GM18505 (cell line): ENCODE data around the gene BCL11A.
A peak's percentile ranks its signal among the peaks of the same experiment; 100 is the strongest.

ENCODE experiments used
- ATAC-seq: cut with Tn5 transposase; IDR thresholded peaks from one replicate; pipeline ENCODE4 v1.9.1; 2021; ENCODE audit not compliant: unreplicated experiment
- POLR2A ChIP-seq: IDR thresholded peaks from 4 replicates; pipeline ENCODE4 v1.6.1; 2011; ENCODE audit warnings: borderline replicate concordance; ENCODE audit not compliant: insufficient read depth, insufficient read length; ENCODE audit errors: extremely low read depth

BCL11A gene

DNA sequence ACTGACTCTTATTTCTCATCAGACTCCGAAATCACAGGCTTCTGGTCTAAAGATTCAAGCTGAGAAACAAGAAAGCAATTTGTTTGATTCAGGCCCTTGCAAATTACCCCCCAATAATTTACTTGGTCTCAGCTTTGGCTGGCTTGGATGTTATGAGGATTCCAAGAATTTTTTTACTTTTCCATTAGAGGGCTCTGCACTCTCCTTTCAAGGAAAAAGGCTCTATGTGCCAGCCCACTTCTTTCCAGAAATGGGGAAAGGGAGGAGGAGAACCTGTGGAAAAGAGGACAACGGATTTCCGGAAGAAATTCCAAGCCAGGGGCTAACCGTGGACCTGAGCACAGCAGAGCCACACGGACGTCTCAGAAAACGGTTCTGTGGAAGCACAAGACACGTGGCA is 44.4 kb downstream of the BCL11A start:
- ATAC-seq, result no peak
- no peak for TF ChIP-seq POLR2A

DNA sequence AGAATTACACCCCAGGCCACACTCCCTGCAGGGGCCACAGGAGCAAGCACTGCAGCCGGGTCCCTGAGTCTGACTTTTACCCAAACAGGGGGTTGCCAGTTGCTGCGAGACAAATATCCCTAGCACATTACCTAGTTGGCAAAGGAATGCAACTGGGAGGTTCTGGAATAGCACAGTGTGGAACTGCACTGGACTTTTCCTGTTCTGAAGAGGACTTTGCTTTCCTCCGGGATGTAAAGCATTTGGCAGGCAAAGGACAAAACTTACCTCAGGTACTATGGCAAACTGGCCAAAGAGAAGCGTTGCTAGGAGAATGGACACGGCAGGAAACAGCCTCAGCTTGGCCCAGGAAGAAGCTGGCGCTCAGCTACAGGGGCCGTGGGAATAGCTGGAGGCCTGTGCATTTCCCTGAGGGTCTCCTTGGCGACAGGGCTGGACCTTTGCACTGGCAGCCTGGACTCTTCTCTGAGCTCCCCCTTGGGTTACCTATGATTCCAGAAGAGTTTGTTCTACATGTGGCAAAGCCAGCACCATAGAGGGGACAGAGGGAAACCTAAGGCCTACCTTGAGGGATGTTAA is 45.0 kb downstream of the BCL11A start:
- no peak for TF ChIP-seq POLR2A
- no peak for ATAC-seq

DNA sequence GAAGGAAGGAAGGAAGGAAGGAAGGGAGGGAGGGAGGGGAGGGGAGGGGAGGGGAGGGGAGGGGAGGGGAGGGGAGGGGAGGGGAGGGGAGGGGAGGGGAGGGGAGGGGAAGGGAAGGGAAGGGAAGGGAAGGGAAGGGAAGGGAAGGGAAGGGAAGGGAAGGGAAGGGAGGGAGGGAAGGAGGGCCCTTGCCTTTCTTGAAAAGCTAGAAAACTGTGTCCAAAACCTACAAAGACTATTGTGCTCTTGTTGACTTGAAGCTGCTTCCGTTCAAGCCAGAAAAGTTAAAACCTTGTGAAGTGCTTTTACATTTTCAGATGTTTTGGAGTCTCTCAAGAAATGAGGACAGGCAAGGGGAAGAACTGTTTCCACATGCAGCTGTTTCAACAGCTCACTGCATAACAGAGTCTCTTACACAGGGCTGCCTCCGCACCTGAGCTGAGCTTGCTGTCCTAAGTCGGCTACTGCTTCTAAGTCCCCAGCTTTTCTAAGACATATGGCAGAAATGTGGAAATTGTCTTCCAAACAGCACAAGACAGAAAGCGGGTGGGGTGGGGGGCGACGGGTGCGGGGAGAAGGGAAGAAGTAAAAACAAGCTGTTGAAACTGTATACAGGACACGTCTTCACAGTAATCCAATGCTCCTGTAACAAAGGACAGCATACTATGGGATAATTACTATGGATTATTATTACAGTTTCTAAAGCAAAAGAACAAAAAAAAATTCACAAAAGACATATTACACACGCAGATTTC is 46.1 kb downstream of the BCL11A start:
- no peak for ATAC-seq
- TF ChIP-seq POLR2A, result no peak

DNA sequence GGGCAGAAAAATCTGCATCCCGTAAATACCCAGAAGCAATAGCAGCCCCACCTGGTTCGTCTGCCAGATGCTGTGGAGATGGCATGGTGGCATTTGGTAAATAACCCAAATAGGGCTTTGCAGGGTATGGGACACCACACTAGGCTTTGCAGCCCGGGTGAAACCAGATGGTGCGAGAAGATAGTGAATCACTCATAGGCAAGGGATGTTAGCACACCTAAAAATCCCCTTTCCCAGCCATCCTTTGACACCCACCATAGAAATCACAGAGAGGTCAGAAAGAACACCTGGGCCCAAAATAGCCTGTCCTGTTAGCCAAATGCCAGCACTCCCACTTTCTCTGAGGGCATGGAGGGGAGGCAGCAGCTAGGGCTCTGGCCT is 47.6 kb downstream of the BCL11A start:
- peak; percentile 45 for ATAC-seq
- TF ChIP-seq POLR2A, result no peak

DNA sequence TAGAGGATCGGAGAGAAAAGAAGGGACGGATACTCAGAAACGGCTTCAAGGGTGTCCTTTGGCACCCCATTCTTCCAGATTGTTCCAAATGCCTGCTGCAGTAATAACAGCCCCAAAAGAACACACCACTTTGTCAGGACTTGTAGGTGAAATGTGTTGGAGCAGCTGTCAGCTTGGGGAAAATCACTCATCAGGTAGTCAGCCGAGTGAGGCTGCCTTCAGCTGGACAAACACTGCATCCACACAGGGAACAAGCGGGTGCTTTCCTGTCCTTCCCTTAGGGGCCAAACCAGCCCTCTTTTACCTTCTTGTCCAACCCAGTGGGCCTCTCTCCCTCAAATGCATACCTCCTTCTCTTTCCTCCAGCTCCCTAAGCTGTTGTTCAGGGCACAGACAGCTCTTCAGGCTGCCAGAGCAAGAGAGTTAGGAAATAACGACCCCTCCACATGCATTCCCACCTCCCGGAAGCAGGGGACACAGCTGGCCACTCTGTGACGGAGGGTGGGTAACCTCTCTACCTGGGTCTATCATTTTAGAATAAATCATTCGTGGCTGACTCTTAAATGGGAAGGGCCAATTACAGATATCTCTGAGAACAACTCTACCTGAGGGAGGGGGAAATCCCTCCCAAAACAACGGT is 48.1 kb downstream of the BCL11A start:
- ATAC-seq, result no peak
- no peak for TF ChIP-seq POLR2A

DNA sequence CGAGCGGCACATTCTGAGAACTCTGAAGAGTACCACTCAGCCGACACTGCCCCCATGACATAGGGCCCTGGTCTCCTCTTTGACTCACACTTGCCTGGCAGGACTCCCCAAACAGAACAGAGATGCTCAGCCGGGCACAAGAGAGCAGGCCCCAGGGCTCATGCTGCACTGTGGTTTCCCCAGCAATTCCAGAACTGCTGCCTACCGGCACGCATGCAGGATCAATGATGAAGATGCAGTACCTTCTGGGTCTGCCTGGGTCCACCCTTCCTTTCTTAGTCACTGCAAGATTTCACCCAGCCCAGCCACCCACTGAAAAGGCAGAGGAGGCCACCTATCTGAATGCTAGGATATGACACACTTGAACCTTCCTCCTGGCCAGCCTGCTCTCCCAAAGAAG is 49.4 kb downstream of the BCL11A start:
- TF ChIP-seq POLR2A, result no peak
- no peak for ATAC-seq

DNA sequence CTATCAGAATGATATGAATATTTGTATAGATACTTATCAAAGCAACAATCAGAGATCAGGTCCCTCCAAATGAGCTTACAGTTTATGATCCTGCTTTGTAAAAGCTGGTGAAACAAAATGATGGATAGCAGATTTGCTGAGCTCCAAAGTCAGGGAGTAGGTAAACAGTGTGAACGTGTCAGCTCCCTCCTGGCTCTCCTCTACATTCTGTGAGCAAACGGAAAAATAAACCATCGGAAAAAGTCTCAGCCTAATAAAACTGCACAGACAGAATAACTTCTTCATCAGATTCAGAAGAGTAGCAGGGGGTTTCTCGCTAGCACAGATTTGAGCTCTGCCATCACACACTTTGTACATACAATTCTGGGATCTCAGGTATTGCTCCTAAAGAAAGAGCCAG is 51.3 kb downstream of the BCL11A start:
- no peak for ATAC-seq
- no peak for TF ChIP-seq POLR2A

DNA sequence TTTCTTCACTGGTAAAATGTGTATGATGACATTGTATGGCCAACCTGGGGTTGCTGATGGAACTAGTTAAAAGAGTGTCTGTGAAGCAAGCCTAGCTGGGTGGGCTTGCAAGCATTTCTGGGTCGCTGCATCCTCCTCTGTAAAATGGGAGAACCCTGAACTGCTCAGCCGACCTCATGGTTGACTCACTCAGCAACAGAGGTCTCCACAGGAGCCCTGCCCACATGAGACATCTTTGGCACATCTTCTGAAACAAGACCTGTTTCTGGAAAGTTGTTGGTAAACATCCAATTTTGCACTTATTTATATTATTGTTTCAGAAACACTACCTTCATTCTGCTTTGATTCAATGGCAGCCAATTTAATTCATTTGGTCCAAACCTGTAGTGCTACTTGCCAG is 52.6 kb downstream of the BCL11A start:
- no peak for ATAC-seq

DNA sequence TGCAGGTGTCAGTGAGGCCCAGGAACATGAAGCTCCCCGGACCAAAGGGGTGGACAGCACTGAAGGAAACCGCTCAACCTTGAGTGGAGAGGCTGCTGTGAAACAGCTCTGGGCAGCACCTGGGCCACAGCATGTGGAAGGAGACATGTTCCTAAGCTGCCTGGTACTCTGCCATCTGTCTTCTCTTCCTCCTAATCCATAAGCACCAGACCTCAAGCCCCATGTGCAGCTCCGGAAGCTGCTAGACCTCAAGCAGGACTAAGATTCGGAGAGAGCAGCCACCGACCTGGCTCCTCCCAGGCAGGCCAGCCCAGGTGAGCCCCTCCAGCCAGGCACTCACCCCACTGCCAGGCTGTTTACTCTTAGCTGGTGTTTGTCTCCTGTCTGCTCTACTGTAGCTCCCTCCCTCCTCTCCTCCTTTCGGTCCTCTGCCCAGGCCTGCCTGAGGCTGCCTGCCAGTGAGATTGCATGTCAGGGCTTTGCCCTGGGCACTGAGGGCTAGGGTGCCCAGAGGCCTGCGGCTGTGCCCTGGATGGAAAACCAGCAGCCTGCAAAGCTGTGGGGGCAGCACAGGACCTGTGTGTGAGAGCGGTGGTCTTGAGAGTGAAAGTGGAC is 53.7 kb downstream of the BCL11A start:
- no peak for TF ChIP-seq POLR2A
- no peak for ATAC-seq

More for the DNA sequence above, 52.6 kb downstream of the BCL11A start:
- TF ChIP-seq POLR2A, result no peak

DNA sequence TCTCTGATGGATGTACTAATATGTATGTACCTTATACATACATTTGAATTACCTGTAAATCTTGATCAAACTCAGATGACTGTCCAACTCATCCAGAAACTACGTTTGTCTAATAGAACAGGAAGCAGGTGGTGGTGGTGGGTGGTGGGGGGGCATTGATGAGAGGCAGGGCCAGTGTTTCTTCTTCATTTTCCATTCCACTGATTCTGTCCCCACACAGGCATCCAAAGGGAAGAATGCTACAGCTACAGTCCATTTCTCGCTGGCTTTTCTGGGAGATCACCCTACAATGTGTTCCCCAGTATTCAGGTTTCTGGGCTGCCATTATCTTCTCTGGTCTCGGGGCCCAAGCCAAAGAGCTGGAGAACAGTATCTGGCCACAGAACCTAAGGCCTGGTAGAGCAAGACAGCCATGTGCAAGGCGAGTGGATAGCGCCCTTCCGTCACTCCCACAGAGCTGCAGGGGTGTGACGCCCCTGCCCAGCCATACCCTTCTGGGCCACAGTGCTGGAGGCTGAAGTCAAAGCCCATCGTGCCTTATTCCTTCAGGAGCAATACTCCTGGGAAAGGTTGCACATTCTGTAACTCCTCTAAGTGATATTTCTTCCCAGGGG is 54.5 kb downstream of the BCL11A start:
- no peak for TF ChIP-seq POLR2A
- ATAC-seq, result peak; percentile 49

DNA sequence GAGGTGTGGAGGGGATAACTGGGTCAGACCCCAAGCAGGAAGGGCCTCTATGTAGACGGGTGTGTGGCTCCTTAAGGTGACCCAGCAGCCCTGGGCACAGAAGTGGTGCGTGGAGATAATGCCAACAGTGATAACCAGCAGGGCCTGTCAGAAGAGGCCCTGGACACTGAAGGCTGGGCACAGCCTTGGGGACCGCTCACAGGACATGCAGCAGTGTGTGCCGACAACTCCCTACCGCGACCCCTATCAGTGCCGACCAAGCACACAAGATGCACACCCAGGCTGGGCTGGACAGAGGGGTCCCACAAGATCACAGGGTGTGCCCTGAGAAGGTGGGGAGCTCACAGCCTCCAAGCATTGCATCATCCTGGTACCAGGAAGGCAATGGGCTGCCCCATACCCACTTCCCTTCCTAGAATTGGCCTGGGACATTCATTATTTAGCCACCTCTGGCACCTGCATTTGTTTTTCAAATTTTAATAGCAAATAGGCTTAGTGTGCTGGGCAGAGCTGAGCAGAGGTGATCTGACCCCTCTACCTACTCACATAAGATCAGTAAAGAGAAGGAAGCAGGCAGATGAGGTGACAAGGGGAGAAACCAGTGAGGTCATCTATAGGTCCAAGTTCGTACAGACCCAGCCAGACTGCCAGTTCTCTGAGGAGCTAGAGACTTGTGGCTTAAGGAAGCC is 55.2 kb downstream of the BCL11A start:
- TF ChIP-seq POLR2A, result no peak
- ATAC-seq, result no peak

DNA sequence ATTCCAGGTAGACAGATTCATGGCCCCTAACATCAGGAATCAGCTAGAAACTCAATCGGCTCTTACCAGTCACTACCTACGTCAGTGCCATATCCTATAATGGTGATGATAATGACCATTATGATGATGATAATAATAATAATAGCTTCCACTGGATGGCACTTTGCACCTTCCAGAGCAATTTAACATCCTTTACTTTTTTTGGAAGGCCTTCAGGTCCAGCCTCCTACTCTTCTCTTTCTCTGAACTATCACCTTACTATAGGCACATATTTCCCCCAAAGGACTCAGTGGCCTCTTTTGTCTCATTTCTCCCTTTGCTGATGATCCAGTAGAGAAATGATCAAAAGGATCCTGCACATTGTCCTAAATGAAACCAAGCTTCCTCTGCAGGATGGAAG is 56.0 kb downstream of the BCL11A start:
- no peak for TF ChIP-seq POLR2A
- no peak for ATAC-seq

DNA sequence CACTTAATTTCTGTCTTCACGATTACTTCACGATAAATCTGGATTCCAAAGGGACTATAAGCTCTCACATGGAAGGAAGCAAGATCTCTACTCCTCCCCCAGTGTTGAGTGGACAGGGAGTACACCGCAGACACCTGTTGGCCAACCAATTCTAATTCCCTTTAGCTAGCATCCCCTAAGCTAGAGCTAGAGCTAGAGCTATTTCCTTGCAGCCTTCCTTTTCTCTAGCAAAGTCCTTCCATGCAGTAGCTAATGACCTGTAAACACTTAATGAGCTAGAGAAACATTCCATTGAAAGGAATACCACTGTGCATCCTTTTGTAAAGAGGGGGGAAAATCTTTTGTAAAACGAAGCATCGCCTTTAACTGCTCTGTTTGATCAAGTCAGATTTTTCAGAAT is 56.5 kb downstream of the BCL11A start:
- no peak for ATAC-seq
- no peak for TF ChIP-seq POLR2A
